Muscle layer of colon (tissue), 2 donors: ENCODE measurements around the gene FAM114A2.

ENCODE experiments used
- H3K27ac ChIP-seq: one replicate; pipeline ENCODE4 v1.7.0; 2013; ENCODE audit warnings: low read depth, mild to moderate bottlenecking, low read length, moderate library complexity
- H3K27me3 ChIP-seq, 2 donors: one replicate each; pipeline ENCODE4 v1.7.0; 2013; ENCODE audit warnings: low read length in 2 of 2, mild to moderate bottlenecking in 2 of 2; ENCODE audit not compliant: insufficient read depth in 2 of 2, control insufficient read depth in 1 of 2
- H3K36me3 ChIP-seq: one replicate; pipeline ENCODE4 v1.7.0; 2013; ENCODE audit warnings: mild to moderate bottlenecking, low read length; ENCODE audit not compliant: insufficient read depth
- H3K4me1 ChIP-seq: one replicate; pipeline ENCODE4 v1.7.0; 2013; ENCODE audit warnings: mild to moderate bottlenecking, low read length; ENCODE audit not compliant: insufficient read depth
- H3K4me3 ChIP-seq, 2 donors: one replicate each; pipeline ENCODE4 v1.7.0; 2013; ENCODE audit warnings: low read length in 2 of 2, low read depth in 1 of 2, mild to moderate bottlenecking in 1 of 2, moderate library complexity in 1 of 2
- H3K9ac ChIP-seq: one replicate; pipeline ENCODE4 v1.7.0; 2013; ENCODE audit warnings: low read length
- H3K9me3 ChIP-seq: one replicate; pipeline ENCODE4 v1.7.0; 2013; ENCODE audit warnings: mild to moderate bottlenecking, low read length
- donor health status: abdominal sarcoma.
- donor health status: Adenocarcinoma of cecum.

The FAM114A2 gene

GRCh38 chr5:154038707-154039457 is at the start of gene FAM114A2, which contains the start of gene MFAP3:
Gene FAM114A2, minus strand, starts transcription at chr5:154038910. Its CDS starts 3,957 bp downstream, at chr5:154034953.
Gene MFAP3, plus strand, starts transcription at chr5:154038967. Its CDS starts 10,756 bp downstream, at chr5:154049723.
- Histone ChIP-seq H3K27me3 (no peaks in the 10 kb centered on the region), H3K4me1 (peaks cover 22% of the 10 kb centered on the region), H3K9ac (peak within 1 kb of the TSS; percentile 91), H3K4me3 (peak within 1 kb of the TSS; percentile 84 to 99), H3K9me3 (no peaks in the 10 kb centered on the region), H3K27ac (peak within 1 kb of the TSS; percentile 94), H3K36me3 (no peaks in the 10 kb centered on the region)

- Histone ChIP-seq H3K4me1 (peaks cover 7% of the 10 kb centered on the region), H3K9ac (no peak overlapping the region), H3K36me3 (no peaks in the 10 kb centered on the region), H3K9me3 (no peaks in the 10 kb centered on the region), H3K27ac (no peak overlapping the region), H3K27me3 (no peaks in the 10 kb centered on the region), H3K4me3 (no peak overlapping the region)
These were observed 48.5 kb upstream of the FAM114A2 start for GRCh38 chr5:154087260-154087659.

GRCh38 chr5:154086641-154087040 is 47.9 kb upstream of the FAM114A2 start:
- Histone ChIP-seq H3K9me3 (no peaks in the 10 kb centered on the region), H3K4me1 (peaks cover 5% of the 10 kb centered on the region), H3K9ac (no peak overlapping the region), H3K4me3 (no peak overlapping the region), H3K27ac (no peak overlapping the region), H3K27me3 (no peaks in the 10 kb centered on the region), H3K36me3 (no peaks in the 10 kb centered on the region)

DNA sequence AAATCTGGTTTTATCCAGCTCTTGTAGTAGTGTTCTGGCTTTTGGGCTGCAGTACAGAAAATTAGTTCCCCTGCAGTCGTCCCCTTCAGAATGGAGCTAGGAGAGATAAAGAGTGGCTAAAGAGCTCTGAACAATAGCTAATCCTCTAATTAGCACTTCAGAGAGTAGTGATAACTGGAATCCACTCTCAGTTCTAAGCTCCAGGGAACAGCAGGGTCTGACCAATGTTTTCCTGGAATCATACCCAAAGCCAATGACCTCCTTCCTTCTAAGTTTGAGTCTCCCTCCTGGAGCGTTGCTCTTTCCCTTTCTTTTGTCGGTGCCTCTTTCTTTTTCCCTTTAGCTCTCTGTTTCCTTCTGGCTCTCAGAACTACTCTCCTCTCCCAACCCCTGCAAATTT is 47.4 kb upstream of the FAM114A2 start:
- Histone ChIP-seq H3K27me3 (no peaks in the 10 kb centered on the region), H3K27ac (no peak overlapping the region), H3K9me3 (no peaks in the 10 kb centered on the region), H3K4me3 (no peak overlapping the region), H3K4me1 (peaks cover 5% of the 10 kb centered on the region), H3K36me3 (no peaks in the 10 kb centered on the region), H3K9ac (no peak overlapping the region)

- Histone ChIP-seq H3K27ac (no peak overlapping the region), H3K4me1 (peaks cover 5% of the 10 kb centered on the region), H3K9ac (no peak overlapping the region), H3K9me3 (no peaks in the 10 kb centered on the region), H3K27me3 (no peaks in the 10 kb centered on the region), H3K4me3 (no peak overlapping the region), H3K36me3 (no peaks in the 10 kb centered on the region)
These were observed 45.4 kb upstream of the FAM114A2 start for GRCh38 chr5:154084062-154084639.

- Histone ChIP-seq H3K9ac (no peak overlapping the region), H3K4me1 (peaks cover 10% of the 10 kb centered on the region), H3K4me3 (no peak overlapping the region), H3K27ac (no peak overlapping the region), H3K27me3 (no peaks in the 10 kb centered on the region), H3K36me3 (no peaks in the 10 kb centered on the region), H3K9me3 (no peaks in the 10 kb centered on the region)
These were observed 42.5 kb upstream of the FAM114A2 start for GRCh38 chr5:154081246-154081645.

DNA sequence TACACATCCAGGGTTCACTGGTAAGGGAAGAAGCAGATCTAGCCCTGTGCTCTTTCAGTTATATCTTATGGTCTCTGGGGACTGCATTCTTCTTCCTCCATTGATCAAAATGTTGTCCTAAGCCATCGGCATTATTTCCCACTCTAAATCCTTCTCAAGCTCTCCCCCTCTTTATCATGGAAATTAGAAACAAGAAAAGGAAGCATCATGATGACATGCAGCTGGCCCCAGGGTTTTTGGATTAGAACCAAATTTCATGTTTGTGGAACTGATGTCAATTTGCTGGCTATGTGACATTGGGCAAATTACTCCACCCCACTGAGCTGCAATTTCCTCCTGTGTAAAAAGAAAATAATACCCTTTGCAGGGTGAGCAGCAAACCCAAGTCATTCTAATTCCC is 39.6 kb upstream of the FAM114A2 start:
- H3K9ac ChIP-seq = no peak overlapping the region
- H3K4me3 ChIP-seq = no peak overlapping the region
- H3K36me3 ChIP-seq = no peaks in the 10 kb centered on the region
- no peaks in the 10 kb centered on the region for H3K27me3 ChIP-seq
- H3K27ac ChIP-seq = no peak overlapping the region
- H3K9me3 ChIP-seq = no peaks in the 10 kb centered on the region
- H3K4me1 ChIP-seq = peaks cover 5% of the 10 kb centered on the region

DNA sequence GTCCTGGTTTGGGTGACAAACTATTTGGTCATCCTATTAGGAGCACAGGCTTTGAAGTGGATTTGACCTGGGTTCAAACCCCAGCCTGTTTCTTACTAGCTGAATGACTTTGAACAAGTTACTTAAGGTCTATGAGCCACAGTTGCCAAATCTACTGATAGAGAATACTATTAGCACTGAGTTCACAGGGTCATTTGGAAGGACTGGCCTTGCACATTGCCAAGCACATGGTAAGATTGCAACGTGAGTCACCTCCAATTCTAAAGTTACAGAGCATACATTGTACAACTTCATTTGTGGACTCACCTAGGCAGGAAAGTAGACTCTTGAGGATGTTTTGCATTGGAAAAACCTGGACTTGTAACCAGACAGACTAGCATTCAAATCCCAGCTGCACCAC is 39.0 kb upstream of the FAM114A2 start:
- no peaks in the 10 kb centered on the region for H3K27me3 ChIP-seq
- H3K4me1 ChIP-seq = peaks cover 5% of the 10 kb centered on the region
- H3K4me3 ChIP-seq = no peak overlapping the region
- H3K27ac ChIP-seq = no peak overlapping the region
- H3K9me3 ChIP-seq = no peaks in the 10 kb centered on the region
- H3K36me3 ChIP-seq = no peaks in the 10 kb centered on the region
- H3K9ac ChIP-seq = no peak overlapping the region

- H3K36me3 ChIP-seq = no peaks in the 10 kb centered on the region
- no peaks in the 10 kb centered on the region for H3K9me3 ChIP-seq
- peaks cover 5% of the 10 kb centered on the region for H3K4me1 ChIP-seq
- no peak overlapping the region for H3K9ac ChIP-seq
- H3K4me3 ChIP-seq = no peak overlapping the region
- no peaks in the 10 kb centered on the region for H3K27me3 ChIP-seq
- no peak overlapping the region for H3K27ac ChIP-seq
These were observed 37.7 kb upstream of the FAM114A2 start for GRCh38 chr5:154076240-154076922.

DNA sequence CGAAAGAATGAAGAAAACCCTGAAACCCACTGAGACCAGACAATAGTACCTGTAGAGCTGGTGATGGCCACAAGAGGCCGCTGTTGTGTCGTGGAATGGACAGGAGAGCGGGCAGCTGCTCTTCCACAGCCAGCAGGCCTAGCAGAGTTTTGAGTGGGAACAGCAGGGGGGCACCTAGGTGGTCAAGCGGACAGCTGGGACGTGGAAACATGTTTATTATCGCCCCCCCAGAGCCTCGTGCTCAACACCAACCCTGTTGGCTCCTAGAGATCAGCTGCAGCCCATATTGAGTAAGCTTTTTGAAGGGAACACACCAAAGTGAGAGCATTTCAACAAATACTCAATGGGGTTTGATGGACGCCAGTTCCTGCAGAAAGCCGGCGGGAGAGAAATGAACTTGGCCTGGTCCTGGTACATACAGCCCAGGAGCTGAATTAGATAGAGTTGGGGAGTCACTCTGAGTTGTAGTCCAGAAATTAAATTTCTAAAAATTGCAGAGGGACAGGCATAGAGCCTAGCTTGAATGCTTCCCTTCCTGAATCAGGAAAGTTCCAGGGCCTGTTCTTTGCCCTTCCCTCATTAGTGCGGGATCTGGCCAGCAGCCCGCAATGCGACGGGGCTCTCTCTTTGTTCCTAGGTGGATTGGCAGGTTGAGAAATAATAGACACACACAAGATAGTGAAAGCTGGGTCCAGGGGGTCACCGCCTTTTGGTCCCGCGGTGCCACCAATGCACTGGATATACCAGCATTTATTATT is 33.9 kb upstream of the FAM114A2 start:
- H3K4me3 ChIP-seq = no peak overlapping the region
- no peaks in the 10 kb centered on the region for H3K27me3 ChIP-seq
- no peak overlapping the region for H3K27ac ChIP-seq
- H3K9ac ChIP-seq = no peak overlapping the region
- peaks cover under 1% of the 10 kb centered on the region for H3K4me1 ChIP-seq
- H3K36me3 ChIP-seq = no peaks in the 10 kb centered on the region
- H3K9me3 ChIP-seq = no peaks in the 10 kb centered on the region

DNA sequence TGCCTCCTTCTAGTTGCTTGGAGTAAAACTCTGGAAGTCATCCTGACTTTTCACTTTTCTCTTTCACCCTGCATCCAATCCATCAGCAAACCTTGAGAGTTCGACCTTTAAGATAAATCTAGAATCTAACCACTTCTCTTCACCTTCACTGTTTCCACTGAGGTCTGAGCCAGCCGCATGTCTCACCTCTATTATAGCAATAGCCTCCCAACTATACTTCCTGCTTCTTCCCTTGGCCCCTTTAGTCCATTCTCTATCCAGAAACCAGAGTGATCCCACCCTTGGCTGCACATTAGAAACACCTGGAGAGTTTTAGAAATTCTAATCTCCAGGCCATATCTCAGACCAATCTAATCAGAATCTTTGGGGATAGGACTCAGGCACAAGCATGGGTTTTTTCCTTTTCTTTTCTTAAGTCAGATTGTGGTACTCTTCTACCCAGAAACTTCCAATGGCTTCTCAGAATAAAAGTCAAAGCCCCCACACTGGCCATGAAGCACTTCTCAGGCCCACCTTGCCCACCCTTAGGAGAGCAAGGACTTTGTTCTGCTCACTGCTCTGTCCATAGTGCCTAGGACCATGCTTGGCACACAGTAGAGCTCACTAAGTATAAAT is 33.2 kb upstream of the FAM114A2 start:
- H3K9me3 ChIP-seq = no peaks in the 10 kb centered on the region
- H3K27ac ChIP-seq = no peak overlapping the region
- H3K27me3 ChIP-seq = no peaks in the 10 kb centered on the region
- no peaks in the 10 kb centered on the region for H3K4me1 ChIP-seq
- no peak overlapping the region for H3K4me3 ChIP-seq
- H3K9ac ChIP-seq = no peak overlapping the region
- H3K36me3 ChIP-seq = no peaks in the 10 kb centered on the region
